NT2/D1 (cell line): ENCODE results near the gene SUGP1.

Experiments
- SUZ12 ChIP-seq: IDR thresholded peaks from 2 replicates; pipeline ENCODE4 v1.6.1; 2011; ENCODE audit not compliant: insufficient read length, insufficient read depth; ENCODE audit errors: extremely low read depth
- YY1 ChIP-seq: IDR thresholded peaks from 2 replicates; pipeline ENCODE4 v1.6.1; 2011; ENCODE audit not compliant: insufficient read length, insufficient read depth

DNA sequence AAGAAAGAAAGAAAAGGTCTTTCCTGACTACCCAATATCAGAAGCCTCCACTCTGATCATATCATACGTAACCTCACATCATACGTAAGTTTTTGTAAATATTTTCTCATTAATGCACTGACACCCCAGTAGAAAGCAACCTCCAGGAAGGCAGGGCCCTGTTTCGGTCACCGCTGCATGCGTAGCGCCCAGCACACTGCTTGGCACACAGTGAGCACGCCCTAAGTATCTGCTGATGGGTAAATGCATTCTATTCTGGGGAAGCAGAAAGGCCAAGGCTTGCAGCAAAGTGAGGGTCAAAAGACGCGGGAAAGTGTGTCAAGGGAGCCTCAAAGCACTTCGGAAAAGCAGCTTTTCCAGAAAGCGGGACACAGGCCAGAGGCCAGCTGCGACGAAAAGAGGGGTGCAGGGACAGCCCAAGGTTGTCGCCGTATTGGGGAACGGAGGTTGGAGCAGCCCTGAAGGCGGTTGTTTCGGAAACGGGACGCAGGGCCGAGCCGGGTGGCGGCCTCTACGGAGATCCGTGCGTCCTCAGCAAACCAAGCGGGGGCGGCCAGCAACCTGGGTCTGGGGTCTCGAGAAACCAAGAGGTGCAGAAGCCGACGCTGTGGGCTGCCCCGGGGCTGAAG lies 463 bp downstream of the SUGP1 start:
- TF ChIP-seq SUZ12: no peak
- TF ChIP-seq YY1: no peak
